Measurements from ENCODE around the gene ARHGAP23.

DNA sequence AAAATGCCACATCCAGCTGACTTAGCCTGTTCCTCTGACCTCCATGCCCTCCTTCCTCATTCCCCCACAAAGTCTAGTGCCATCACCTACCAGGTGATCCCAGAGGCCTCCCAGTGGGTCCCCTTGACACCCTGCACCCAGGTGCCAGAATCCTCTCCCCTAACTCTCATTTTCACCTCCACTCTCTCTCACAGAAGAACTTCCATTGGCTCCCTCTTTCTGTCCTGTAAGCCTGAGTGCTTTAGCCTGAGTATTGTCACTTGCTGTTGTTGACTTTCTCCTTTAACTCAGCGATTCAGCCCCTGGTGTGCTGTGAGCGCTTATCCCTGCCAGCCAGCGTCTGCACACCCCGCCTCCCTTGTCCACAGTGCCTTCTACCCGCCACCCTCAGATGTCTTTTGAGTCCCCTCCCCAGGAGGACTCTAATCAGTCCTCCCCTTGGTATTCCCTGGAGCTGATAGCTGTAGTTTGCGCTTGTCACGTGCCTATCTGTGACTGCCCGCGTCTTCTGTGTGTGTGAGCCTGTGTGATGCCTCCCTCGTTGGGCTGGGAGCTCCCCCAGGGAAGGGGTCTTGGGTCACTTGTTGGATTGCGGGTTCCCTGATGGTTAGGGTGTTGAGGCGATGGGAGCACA lies 31.9 kb downstream of the ARHGAP23 start:
- TF ChIP-seq, protein P1, sequence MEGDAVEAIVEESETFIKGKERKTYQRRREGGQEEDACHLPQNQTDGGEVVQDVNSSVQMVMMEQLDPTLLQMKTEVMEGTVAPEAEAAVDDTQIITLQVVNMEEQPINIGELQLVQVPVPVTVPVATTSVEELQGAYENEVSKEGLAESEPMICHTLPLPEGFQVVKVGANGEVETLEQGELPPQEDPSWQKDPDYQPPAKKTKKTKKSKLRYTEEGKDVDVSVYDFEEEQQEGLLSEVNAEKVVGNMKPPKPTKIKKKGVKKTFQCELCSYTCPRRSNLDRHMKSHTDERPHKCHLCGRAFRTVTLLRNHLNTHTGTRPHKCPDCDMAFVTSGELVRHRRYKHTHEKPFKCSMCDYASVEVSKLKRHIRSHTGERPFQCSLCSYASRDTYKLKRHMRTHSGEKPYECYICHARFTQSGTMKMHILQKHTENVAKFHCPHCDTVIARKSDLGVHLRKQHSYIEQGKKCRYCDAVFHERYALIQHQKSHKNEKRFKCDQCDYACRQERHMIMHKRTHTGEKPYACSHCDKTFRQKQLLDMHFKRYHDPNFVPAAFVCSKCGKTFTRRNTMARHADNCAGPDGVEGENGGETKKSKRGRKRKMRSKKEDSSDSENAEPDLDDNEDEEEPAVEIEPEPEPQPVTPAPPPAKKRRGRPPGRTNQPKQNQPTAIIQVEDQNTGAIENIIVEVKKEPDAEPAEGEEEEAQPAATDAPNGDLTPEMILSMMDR (IDR thresholded peaks at IDR 0.05) = no peak
- no peak for TF ChIP-seq POLR2A (IDR thresholded peaks at IDR 0.05)

Measured in thyroid gland (tissue), 4 donors.